PC-3 (cell line): ENCODE results near the gene KRTAP3-3. TPM values are rescaled to one million over a fixed set of nuclear protein-coding genes. Genes with fewer than 3 reads are reported as not detected.

ENCODE experiments used
- ATAC-seq: fragments of 200-7000 bp; cut with Tn5 transposase; 2 replicates; pipeline ENCODE4 v1.9.1; 2020; ENCODE audit warnings: mild to moderate bottlenecking, moderate library complexity
- BruUV-seq: library from RNA; stranded (reverse); fragments of 400-500 nt; replicated peaks from 2 replicates; lab custom pipeline; 2021; lab: Mats Ljungman, UMichigan
- CTCF ChIA-PET: fragments of 300-600 bp; sonication (Branson Sonifier 250); formaldehyde crosslinking; loops from one replicate; lab custom pipeline; 2022; ENCODE audit warnings: antibody characterized with exemption; lab: Charles Lee
- POLR2A ChIA-PET: fragments of 300-600 bp; sonication (Branson Sonifier 250); formaldehyde crosslinking; loops from one replicate; lab custom pipeline; 2022; ENCODE audit warnings: antibody characterized with exemption; ENCODE audit not compliant: unreplicated experiment; lab: Charles Lee
- DNase-seq: peaks from one replicate; pipeline ENCODE4 v3.0.0-alpha.2; 2015
- H2AFZ ChIP-seq: fragments of 300-600 bp; sonication (generic); 2 replicates; pipeline ENCODE4 v1.6.0; 2016; ENCODE audit warnings: antibody characterized with exemption, low read length
- H3F3A ChIP-seq: fragments of 300-600 bp; sonication (generic); one replicate; pipeline ENCODE4 v1.6.0; 2017; ENCODE audit warnings: antibody characterized with exemption, low read length, control low read depth, mild to moderate bottlenecking; ENCODE audit not compliant: unreplicated experiment
- H3K27ac ChIP-seq: fragments of 300-600 bp; sonication (generic); 2 replicates; pipeline ENCODE4 v1.5.1; 2016; ENCODE audit warnings: mild to moderate bottlenecking, low read length
- H3K27me3 ChIP-seq: fragments of 300-600 bp; sonication (generic); 2 replicates; pipeline ENCODE4 v1.6.1; 2016; ENCODE audit warnings: low read length, mixed read lengths
- H3K36me3 ChIP-seq: fragments of 300-600 bp; sonication (generic); 2 replicates; pipeline ENCODE4 v1.6.1; 2016; ENCODE audit warnings: low read depth, mixed run types, low read length, mixed read lengths
- H3K4me1 ChIP-seq: fragments of 300-600 bp; sonication (generic); 2 replicates; pipeline ENCODE4 v1.5.1; 2016; ENCODE audit warnings: low read length; ENCODE audit not compliant: insufficient read depth
- H3K4me2 ChIP-seq: fragments of 300-600 bp; sonication (generic); 2 replicates; pipeline ENCODE4 v1.6.0; 2016; ENCODE audit warnings: low read length
- H3K4me3 ChIP-seq: fragments of 300-600 bp; sonication (generic); 2 replicates; pipeline ENCODE4 v1.5.1; 2016; ENCODE audit warnings: mild to moderate bottlenecking, low read length, mixed read lengths
- H3K79me2 ChIP-seq: fragments of 300-600 bp; sonication (generic); 2 replicates; pipeline ENCODE4 v1.6.1; 2017; ENCODE audit warnings: low read length, mixed read lengths
- H3K9ac ChIP-seq: fragments of 300-600 bp; sonication (generic); 2 replicates; pipeline ENCODE4 v1.6.0; 2016; ENCODE audit warnings: mild to moderate bottlenecking, low read length
- H3K9me2 ChIP-seq: fragments of 300-600 bp; sonication (generic); replicated peaks from 2 replicates; pipeline ENCODE4 v1.6.1; 2016; ENCODE audit warnings: mixed run types, low read length, mixed read lengths
- H3K9me3 ChIP-seq: fragments of 300-600 bp; sonication (generic); 2 replicates; pipeline ENCODE4 v1.6.1; 2016; ENCODE audit warnings: low read length, mixed read lengths
- H4K20me1 ChIP-seq: fragments of 300-600 bp; sonication (generic); 2 replicates; pipeline ENCODE4 v1.6.1; 2016; ENCODE audit warnings: low read length, mixed read lengths
- EZH2 ChIP-seq: fragments of 300-600 bp; sonication (generic); IDR thresholded peaks from one replicate; pipeline ENCODE4 v1.6.1; 2017; ENCODE audit warnings: antibody characterized with exemption, mild to moderate bottlenecking, low read length; ENCODE audit not compliant: unreplicated experiment
- EZH2phosphoT487 ChIP-seq: fragments of 300-600 bp; sonication (generic); IDR thresholded peaks from 2 replicates; pipeline ENCODE4 v1.6.1; 2018; ENCODE audit warnings: mild to moderate bottlenecking, antibody characterized with exemption, low read length, borderline replicate concordance
- intact Hi-C: fragments of 100-400 bp; cut with micrococcal nuclease; formaldehyde crosslinking; loops from 2 replicates; pipeline ENCODE4 v1.9.0; 2023
- total RNA-seq: library from RNA; depleted of rRNA; stranded (reverse); fragments of >200 nt; gene quantifications from 2 replicates; pipeline ENCODE4 v1.2.3, GENCODE V29; 2014
- TF ChIP-seq, protein P1 (sequence below): fragments of 300-600 bp; sonication (generic); conservative IDR thresholded peaks from 2 replicates; pipeline ENCODE4 v1.5.1; 2017; ENCODE audit warnings: antibody characterized with exemption, low read depth, mild to moderate bottlenecking, low read length

Gene KRTAP3-3
- total RNA-seq, 1 experiment from 2014 or later = not detected

DNA sequence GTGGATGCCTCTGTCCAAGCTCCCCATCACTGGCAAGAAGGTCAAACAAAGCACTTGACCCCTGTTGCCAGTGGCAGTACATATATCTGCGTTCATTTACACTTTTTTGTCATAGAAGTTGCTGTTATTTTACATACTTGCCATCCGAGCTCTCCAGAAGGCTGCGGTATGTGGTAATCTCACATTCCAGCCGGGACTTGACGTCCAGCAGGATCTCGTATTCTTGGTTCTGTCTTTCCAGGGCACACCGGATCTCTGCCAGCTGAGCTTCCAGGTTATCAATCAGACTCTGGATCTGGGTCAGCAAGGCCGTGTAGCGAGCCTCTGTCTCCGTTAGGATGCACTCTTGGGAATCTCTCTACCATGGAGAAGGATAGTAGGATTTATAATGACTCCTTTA lies 33.8 kb downstream of the KRTAP3-3 start:
- TF ChIP-seq, protein P1, sequence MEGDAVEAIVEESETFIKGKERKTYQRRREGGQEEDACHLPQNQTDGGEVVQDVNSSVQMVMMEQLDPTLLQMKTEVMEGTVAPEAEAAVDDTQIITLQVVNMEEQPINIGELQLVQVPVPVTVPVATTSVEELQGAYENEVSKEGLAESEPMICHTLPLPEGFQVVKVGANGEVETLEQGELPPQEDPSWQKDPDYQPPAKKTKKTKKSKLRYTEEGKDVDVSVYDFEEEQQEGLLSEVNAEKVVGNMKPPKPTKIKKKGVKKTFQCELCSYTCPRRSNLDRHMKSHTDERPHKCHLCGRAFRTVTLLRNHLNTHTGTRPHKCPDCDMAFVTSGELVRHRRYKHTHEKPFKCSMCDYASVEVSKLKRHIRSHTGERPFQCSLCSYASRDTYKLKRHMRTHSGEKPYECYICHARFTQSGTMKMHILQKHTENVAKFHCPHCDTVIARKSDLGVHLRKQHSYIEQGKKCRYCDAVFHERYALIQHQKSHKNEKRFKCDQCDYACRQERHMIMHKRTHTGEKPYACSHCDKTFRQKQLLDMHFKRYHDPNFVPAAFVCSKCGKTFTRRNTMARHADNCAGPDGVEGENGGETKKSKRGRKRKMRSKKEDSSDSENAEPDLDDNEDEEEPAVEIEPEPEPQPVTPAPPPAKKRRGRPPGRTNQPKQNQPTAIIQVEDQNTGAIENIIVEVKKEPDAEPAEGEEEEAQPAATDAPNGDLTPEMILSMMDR = no peak
- TF ChIP-seq EZH2phosphoT487 = no peak
- H3K9ac ChIP-seq = no peak overlapping the region
- CTCF ChIA-PET = no interaction called here
- intact Hi-C loops = no loop called here
- H3K4me2 ChIP-seq = no peak overlapping the region
- no TSS peak for BruUV-seq
- H3K27ac ChIP-seq = no peak overlapping the region
- no peak overlapping the region for H2AFZ ChIP-seq
- no peaks in the 10 kb centered on the region for H3K9me3 ChIP-seq
- H3K4me1 ChIP-seq = peaks cover 41% of the 10 kb centered on the region
- no peak overlapping the region for H3K4me3 ChIP-seq
- POLR2A ChIA-PET = no interaction called here
- no peaks in the 10 kb centered on the region; the same call in 1 of the 2 replicates for H3K36me3 ChIP-seq
- no peaks in the 10 kb centered on the region for H4K20me1 ChIP-seq
- ATAC-seq = no peak
- no peaks in the 10 kb centered on the region for H3K9me2 ChIP-seq
- peaks cover 6% of the 10 kb centered on the region for H3F3A ChIP-seq
- H3K79me2 ChIP-seq = no peaks in the 10 kb centered on the region
- no peak for DNase-seq
- no peaks in the 10 kb centered on the region for H3K27me3 ChIP-seq

DNA sequence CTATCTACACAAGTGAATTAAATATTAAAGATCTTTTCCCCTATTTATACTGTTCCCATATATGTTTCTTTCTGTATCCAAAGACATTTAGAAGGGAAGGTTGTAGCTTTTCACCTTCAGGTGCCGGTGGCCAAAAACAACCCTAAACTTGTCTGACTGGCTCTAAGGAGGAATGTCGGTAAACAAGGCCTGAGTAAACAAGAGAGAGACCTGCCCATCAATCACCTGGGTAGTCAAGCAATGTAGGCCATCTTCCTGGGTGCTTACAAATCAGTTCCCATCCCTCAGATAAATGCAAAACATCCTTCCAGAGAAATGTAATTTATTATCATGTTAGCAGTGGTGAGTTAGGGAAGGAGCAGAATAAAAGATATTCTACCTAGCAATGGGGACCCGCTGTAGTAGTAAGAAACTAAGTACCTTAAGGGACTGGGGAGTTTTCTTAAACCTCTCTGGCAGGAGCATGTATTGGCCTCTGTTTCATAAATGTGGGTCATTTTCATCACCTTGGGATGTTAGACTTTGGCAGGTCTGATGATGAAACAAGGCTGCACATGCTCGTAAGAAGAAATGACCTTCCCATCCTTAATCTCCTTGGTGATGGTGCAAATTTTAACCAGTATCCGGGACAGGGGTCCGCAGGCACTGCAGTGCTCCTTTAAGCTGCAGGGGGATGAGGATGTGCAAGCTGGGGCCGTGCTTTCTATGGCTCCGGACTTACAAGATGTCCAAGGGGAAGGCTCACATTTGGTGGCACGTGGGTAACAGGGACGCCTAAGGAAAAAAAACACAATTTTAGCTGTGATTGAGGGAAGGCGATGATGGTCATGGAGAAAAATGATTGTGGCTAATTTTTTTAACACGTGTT lies 35.6 kb downstream of the KRTAP3-3 start:
- peak overlapping the region; percentile 92 for H3K27ac ChIP-seq
- ATAC-seq = peak; percentile 39
- BruUV-seq = no TSS peak
- no peaks in the 10 kb centered on the region for H3K9me2 ChIP-seq
- intact Hi-C loops = loop anchor here (5.0 kb wide), 1 partner anchor 104 kb away; the partner anchor contains the start of gene KRTAP2-3
- H2AFZ ChIP-seq = no peak overlapping the region
- H3K9ac ChIP-seq = peak overlapping the region; percentile 52
- TF ChIP-seq EZH2 = no peak
- no peak for TF ChIP-seq EZH2phosphoT487
- TF ChIP-seq, protein P1 = no peak
- no peaks in the 10 kb centered on the region for H3K9me3 ChIP-seq
- DNase-seq = peak; percentile 82
- no peaks in the 10 kb centered on the region for H3K36me3 ChIP-seq
- CTCF ChIA-PET = no interaction called here
- POLR2A ChIA-PET = no interaction called here
- no peaks in the 10 kb centered on the region for H3K79me2 ChIP-seq
- no peaks in the 10 kb centered on the region for H4K20me1 ChIP-seq
- H3K4me2 ChIP-seq = peak overlapping the region; percentile 58
- peaks cover 6% of the 10 kb centered on the region for H3F3A ChIP-seq
- no peak overlapping the region for H3K4me3 ChIP-seq
- H3K4me1 ChIP-seq = peaks cover 58% of the 10 kb centered on the region
- H3K27me3 ChIP-seq = no peaks in the 10 kb centered on the region
